Prostate gland (tissue), 2 donors: ENCODE measurements around the gene MPP4. TPM values are rescaled to one million over a fixed set of nuclear protein-coding genes. Genes with fewer than 3 reads are reported as not detected.

Experiments
- DNase-seq: peaks from one replicate; pipeline ENCODE4 v3.0.0-alpha.2; 2019; ENCODE audit warnings: low spot score
- H3K27ac ChIP-seq, 2 donors: fragments of 200-600 bp; sonication (generic); 2 replicates each; pipeline ENCODE4 v1.5.1; 2017 to 2019
- H3K27me3 ChIP-seq: fragments of 200-600 bp; sonication (generic); replicated peaks from 2 replicates; pipeline ENCODE4 v1.5.1; 2019; ENCODE audit not compliant: insufficient read depth
- H3K36me3 ChIP-seq, 2 donors: fragments of 200-600 bp; sonication (generic); 1 replicate in 1 of 2; 2 replicates in 1 of 2; pipeline versions ENCODE4 v1.5.1 to v1.8.1; 2017 to 2019
- H3K4me1 ChIP-seq: fragments of 200-600 bp; sonication (generic); replicated peaks from 2 replicates; pipeline ENCODE4 v1.5.1; 2019
- H3K4me3 ChIP-seq, 2 donors: fragments of 200-600 bp; sonication (generic); 2 replicates each; pipeline ENCODE4 v1.5.1; 2017 to 2019
- H3K9me3 ChIP-seq: fragments of 200-600 bp; sonication (generic); 2 replicates; pipeline ENCODE4 v1.5.1; 2017
- POLR2A ChIP-seq: fragments of 450-650 bp; IDR thresholded peaks from one replicate; pipeline ENCODE4 v1.6.1; 2016; ENCODE audit warnings: antibody characterized with exemption, mild to moderate bottlenecking
- POLR2AphosphoS5 ChIP-seq: sonication (generic); formaldehyde crosslinking; IDR thresholded peaks from one replicate; pipeline ENCODE4 v1.6.1; 2017; ENCODE audit warnings: antibody characterized with exemption
- WGBS: methylation state at CpG from one replicate; pipeline ENCODE4 v1.1.5; 2018; 5-methylcytosine and 5-hydroxymethylcytosine counted together
- intact Hi-C: fragments of 100-400 bp; cut with DNase I; formaldehyde crosslinking; loops from one replicate; pipeline ENCODE4 v1.14.2; 2022
- total RNA-seq, 2 donors: library from RNA; depleted of rRNA; stranded (reverse); fragments of >200 nt; gene quantifications; one replicate each; pipeline ENCODE4 v1.1.0, GENCODE V29; 2016
- TF ChIP-seq, protein P1 (sequence below), 4 experiments: fragments of 200-600 bp in 2 of 4; fragments of 450-650 bp in 2 of 4; sonication (generic) in 2 of 4; IDR thresholded peaks; 1 replicate in 3 of 4; 2 replicates in 1 of 4; pipeline ENCODE4 v1.5.1; 2016 to 2019; ENCODE audit warnings: antibody characterized with exemption in 4 of 4, mild to moderate bottlenecking in 2 of 4, moderate library complexity in 2 of 4

MPP4 gene
- total RNA-seq, 2 donors from 2014 or later = not detected

DNA sequence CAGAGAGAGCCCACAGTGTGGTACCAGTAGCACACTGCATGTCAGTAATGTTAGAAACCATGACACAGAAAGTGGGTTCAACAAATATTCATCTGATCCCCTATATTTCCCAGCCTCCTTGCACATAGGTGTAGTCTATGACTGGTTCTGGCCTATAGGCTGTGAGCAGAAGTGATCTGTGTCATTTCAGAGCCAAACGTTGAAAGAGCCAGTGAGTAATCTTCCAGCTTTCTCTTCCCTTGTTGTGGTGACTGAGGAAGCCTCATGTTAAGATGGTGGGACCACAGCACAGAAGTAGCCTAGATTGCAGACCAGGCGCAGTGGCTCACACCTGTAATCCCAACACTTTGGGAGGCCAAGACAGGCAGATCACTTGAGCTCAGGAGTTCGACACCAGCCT is 59.2 kb downstream of the MPP4 start:
- no peaks in the 10 kb centered on the region for H3K27me3 ChIP-seq
- WGBS = 80% methylated on average over 3 of the region's 3 CpGs
- H3K9me3 ChIP-seq = no peaks in the 10 kb centered on the region
- intact Hi-C loops = no loop called here
- H3K36me3 ChIP-seq = no peaks in the 10 kb centered on the region
- no peak overlapping the region for H3K27ac ChIP-seq
- DNase-seq = no peak
- TF ChIP-seq POLR2A (no peak), POLR2AphosphoS5 (no peak)
- TF ChIP-seq, protein P1, sequence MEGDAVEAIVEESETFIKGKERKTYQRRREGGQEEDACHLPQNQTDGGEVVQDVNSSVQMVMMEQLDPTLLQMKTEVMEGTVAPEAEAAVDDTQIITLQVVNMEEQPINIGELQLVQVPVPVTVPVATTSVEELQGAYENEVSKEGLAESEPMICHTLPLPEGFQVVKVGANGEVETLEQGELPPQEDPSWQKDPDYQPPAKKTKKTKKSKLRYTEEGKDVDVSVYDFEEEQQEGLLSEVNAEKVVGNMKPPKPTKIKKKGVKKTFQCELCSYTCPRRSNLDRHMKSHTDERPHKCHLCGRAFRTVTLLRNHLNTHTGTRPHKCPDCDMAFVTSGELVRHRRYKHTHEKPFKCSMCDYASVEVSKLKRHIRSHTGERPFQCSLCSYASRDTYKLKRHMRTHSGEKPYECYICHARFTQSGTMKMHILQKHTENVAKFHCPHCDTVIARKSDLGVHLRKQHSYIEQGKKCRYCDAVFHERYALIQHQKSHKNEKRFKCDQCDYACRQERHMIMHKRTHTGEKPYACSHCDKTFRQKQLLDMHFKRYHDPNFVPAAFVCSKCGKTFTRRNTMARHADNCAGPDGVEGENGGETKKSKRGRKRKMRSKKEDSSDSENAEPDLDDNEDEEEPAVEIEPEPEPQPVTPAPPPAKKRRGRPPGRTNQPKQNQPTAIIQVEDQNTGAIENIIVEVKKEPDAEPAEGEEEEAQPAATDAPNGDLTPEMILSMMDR (IDR thresholded peaks at IDR 0.05) = no peak
- H3K4me1 ChIP-seq = no peaks in the 10 kb centered on the region
- no peak overlapping the region for H3K4me3 ChIP-seq

DNA sequence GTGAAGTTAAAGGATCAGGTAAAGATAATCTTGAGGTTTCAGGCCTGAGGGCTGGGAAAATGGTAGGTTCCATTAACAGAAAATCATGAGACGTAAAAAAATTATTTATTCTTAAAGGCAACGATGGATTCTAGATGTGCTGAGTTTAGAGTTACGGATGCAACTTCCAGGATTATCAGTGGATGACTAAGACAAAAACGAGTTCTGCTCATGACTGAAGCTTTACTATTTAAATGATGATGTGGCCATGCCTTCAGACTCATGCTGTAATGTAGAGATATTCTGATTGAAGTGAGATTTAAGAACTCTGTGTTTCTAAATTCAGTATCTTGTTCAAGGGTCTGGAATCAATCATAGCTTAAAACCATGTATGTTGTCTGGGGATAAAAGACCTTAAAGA is 60.1 kb downstream of the MPP4 start:
- TF ChIP-seq, protein P1 (IDR thresholded peaks at IDR 0.05) = no peak
- no peak for TF ChIP-seq POLR2A
- TF ChIP-seq POLR2AphosphoS5 = no peak
- Histone ChIP-seq H3K36me3 (no peaks in the 10 kb centered on the region), H3K27me3 (no peaks in the 10 kb centered on the region), H3K27ac (no peak overlapping the region), H3K9me3 (no peaks in the 10 kb centered on the region), H3K4me3 (no peak overlapping the region), H3K4me1 (no peaks in the 10 kb centered on the region)
- no peak for DNase-seq
- WGBS = 76% methylated on average over 4 of the region's 4 CpGs
- intact Hi-C loops = no loop called here

DNA sequence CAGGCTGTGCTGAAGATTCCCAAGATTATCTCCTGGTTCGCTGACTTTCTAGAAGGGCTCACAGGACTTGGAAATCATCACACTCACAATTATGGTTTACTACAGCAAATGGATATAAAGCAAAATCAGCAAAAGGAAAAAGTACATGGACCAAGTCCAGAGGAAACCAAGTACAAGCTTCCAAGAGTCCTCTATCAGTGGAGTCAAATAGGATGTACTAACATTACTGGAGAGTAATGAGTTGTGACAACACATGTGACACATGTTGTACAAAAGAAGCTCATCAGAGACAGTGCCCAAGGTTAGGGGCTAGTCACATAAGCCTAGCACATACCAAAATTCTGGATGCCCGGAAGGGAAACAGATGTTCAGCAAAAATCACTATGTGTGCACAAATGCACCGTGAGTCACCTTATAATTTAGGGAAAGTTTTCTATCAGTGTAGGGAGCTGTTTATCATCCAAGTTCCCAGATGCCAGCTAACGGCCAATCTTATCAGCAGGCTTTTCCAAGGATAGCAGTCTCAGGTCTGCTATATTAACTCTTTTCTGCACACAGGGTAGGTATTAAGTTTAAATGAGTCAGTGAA is 64.7 kb downstream of the MPP4 start:
- Histone ChIP-seq H3K4me1 (no peaks in the 10 kb centered on the region), H3K36me3 (no peaks in the 10 kb centered on the region), H3K9me3 (no peaks in the 10 kb centered on the region), H3K4me3 (no peak overlapping the region), H3K27ac (no peak overlapping the region), H3K27me3 (no peaks in the 10 kb centered on the region)
- TF ChIP-seq, protein P1 (IDR thresholded peaks at IDR 0.05) = no peak
- TF ChIP-seq POLR2AphosphoS5 (no peak), POLR2A (no peak)
- intact Hi-C loops = no loop called here
- no peak for DNase-seq
- WGBS = 85% methylated on average over 4 of the region's 4 CpGs

DNA sequence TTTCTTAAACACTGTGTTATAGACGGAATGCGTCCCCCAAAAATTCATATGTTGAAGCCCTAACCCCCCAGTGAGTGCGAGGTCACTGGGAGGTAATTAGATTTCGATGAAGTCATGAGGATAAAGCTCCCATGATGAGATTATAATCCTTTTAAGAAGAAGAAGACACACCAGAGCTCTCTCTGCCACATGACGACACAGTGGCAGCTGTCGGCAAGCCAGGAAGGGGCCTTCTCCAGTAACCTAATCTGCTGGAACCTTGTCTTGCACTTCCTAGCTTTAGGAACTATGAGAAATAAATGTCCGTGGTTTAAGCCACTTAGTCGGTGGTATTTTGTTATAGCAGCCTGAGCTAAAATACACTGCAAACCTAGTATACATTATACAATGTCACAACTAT is 67.4 kb downstream of the MPP4 start:
- no peak overlapping the region for H3K27ac ChIP-seq
- TF ChIP-seq, protein P1 (IDR thresholded peaks at IDR 0.05) = no peak
- TF ChIP-seq POLR2A = no peak
- no peak for TF ChIP-seq POLR2AphosphoS5
- WGBS = 95% methylated on average over 8 of the region's 8 CpGs
- no peaks in the 10 kb centered on the region for H3K27me3 ChIP-seq
- no peak overlapping the region for H3K4me3 ChIP-seq
- no peaks in the 10 kb centered on the region for H3K36me3 ChIP-seq
- no peaks in the 10 kb centered on the region for H3K9me3 ChIP-seq
- no peaks in the 10 kb centered on the region for H3K4me1 ChIP-seq
- DNase-seq = no peak
- intact Hi-C loops = no loop called here

DNA sequence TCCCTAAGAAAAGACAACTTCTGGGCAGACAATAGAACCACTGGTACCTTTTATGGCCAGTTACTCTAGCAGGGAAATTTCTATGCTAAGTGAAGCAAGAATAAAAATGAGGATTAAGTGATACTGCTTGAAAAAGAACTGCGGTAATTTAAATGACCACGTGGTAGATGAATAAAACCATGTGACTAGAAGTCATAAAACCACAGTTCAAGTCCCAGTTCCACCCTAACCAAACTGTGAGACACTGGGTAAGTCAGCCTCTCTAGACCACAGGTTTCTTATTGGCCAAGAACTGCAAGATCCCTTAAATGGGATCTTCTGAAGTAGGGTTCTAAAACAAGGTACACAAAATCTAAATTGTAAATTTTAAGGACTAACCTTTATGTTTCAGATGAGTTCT is 67.9 kb downstream of the MPP4 start:
- no peaks in the 10 kb centered on the region for H3K27me3 ChIP-seq
- no peak for DNase-seq
- TF ChIP-seq POLR2AphosphoS5 = no peak
- TF ChIP-seq, protein P1 (IDR thresholded peaks at IDR 0.05) = no peak
- TF ChIP-seq POLR2A = no peak
- H3K36me3 ChIP-seq = no peaks in the 10 kb centered on the region
- intact Hi-C loops = no loop called here
- WGBS = 77% methylated on average over 2 of the region's 2 CpGs
- no peak overlapping the region for H3K4me3 ChIP-seq
- H3K4me1 ChIP-seq = no peaks in the 10 kb centered on the region
- no peak overlapping the region for H3K27ac ChIP-seq
- H3K9me3 ChIP-seq = no peaks in the 10 kb centered on the region
